Fibroblast of upper back skin (primary cell): ENCODE results near the gene TMEM143.

ENCODE experiments used
- DNase-seq: peaks from one replicate; pipeline ENCODE4 v3.0.0-alpha.2; 2013

Gene TMEM143

GRCh38 chr19:48353677-48354076 lies 10.1 kb downstream of the TMEM143 start:
- DNase-seq, result no peak

GRCh38 chr19:48351341-48351752 lies 12.4 kb downstream of the TMEM143 start:
- peak; percentile 49 for DNase-seq

DNA sequence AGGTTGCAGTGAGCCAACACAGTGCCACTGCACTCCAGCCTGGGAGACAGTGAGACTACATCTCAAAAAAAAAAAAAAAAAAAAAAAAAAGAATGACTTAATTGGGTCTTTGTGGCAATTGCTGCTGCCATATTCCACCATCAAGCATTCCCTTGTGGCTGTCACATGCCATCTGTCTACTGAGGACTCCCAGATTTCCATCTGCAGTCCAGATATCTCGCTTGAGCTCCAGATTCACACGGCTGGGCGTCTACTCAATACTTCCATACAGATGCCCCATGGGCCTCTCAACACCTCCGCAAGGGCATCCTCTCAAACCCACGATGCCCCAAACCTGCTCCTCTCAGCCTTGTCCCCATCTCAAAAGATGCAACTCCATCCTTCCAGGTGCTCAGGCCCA lies 12.9 kb downstream of the TMEM143 start:
- DNase-seq, result no peak

DNA sequence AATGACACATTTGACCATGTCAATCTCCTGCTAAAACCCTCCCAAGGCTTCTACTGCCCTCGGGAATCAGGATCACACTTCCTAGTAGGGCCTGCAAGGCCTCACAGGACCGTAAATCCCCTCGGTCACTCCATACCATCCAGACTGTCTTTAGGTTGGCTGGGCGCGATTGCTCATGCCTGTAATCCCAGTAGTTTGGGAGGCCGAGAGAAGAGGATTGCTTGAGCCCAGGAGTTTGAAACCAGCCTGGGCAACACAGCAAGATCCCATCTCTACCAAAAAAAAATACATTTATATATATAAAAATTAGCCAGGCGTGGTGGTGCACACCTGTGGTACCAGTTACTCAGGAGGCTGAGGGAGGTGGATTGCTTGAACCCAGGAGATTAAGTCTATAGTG lies 15.0 kb downstream of the TMEM143 start:
- DNase-seq, result no peak

DNA sequence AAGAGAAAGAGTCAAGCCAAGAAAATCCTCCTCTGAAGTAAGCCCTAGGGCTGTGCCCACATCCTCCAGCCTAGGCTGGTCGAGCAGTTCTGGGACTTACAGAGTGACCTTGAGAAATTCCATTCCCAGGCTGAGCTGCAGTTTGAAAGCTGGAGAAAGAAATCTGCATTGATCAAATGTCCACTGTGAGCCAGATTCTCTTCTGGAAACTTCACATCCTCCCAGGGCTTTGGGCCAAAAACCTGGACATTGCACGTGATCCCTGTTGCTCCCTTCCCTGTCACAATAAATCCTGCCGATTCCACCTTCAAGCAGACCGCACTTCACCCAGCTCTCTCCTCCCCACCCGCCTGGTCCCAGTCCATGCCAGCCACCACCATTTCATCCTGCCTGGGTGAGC lies 15.7 kb downstream of the TMEM143 start:
- no peak for DNase-seq

- no peak for DNase-seq
These were observed 17.5 kb downstream of the TMEM143 start for GRCh38 chr19:48346191-48346590.

- no peak for DNase-seq
These were observed 18.8 kb downstream of the TMEM143 start for GRCh38 chr19:48344892-48345291.

DNA sequence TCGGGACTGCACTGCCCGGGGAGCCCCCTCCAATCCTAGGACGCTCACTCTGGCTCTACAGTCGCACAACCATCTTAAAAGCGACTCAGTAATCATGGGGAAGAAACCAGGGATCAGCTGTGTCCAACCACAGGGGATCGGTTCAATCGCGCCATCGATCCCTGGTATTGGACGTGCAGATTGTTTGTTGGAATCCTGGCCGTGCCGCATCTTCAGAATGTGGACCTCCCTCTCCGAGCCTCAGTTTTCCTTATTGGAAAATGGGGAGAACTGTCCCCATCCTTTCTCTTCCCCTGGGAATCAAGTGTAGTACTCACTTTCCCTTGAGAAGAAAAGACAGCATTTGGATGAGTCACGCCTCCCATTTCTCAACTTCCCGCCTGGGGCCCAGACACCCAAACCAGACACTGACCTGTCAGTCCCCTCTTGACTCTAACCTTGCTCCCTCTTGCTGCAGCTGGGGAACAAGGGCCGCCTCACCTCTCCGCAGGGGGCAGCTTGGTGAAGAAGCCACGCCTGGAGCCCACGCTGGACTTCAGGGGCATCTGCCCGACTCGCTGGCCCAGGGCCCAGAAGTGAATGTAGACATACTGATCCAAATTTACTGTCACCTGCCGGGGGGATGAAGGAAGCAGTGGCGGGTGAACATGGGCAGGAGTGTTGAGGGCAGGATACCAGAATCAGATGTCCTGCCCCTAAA lies 20.7 kb downstream of the TMEM143 start:
- no peak for DNase-seq

- no peak for DNase-seq
These were observed 21.4 kb downstream of the TMEM143 start for GRCh38 chr19:48342414-48342738.

DNA sequence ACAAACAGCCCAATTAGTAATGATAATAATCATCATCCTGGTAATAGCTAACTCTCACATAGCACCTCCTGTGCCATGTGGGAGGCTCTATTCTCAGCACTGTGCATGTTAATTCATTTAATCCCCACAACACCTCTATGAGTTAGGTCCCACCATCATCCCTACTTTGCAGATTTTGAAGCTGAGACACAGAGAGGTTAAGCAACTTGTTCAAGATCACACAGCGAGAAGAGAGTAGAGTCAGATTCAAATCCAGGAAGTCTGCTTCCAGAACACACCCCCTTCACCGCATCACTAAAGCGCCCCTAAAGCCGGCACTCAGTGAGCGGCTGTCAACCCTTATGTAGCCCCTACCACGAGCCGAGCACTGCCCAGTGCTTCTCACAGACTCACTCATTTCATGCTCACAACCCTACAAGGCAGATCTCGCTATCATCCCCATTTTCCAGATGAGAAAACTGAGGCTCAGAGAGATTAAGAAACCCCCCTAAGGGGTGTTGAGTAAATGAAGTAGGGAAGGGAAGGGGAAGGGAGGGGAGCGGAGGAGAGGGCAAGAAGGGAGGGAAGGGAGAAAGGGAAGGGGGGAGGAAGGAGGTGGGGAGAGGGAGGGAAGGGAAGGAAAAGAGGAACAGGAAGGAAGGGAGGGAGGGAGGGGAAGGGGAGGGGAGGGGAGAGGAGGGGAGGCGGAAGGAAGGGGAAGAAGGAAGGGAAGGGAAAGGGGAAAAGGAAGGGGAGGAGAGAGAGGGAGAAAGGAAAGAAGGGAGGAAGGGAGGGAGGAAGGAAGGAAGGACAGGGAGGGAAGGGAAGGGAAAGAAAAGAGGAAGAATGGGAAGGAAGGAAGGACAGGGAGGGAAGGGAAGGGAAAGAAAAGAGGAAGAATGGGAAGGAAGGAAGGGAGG lies 22.0 kb downstream of the TMEM143 start:
- DNase-seq, result no peak

GRCh38 chr19:48340995-48341394 lies 22.7 kb downstream of the TMEM143 start:
- no peak for DNase-seq

DNA sequence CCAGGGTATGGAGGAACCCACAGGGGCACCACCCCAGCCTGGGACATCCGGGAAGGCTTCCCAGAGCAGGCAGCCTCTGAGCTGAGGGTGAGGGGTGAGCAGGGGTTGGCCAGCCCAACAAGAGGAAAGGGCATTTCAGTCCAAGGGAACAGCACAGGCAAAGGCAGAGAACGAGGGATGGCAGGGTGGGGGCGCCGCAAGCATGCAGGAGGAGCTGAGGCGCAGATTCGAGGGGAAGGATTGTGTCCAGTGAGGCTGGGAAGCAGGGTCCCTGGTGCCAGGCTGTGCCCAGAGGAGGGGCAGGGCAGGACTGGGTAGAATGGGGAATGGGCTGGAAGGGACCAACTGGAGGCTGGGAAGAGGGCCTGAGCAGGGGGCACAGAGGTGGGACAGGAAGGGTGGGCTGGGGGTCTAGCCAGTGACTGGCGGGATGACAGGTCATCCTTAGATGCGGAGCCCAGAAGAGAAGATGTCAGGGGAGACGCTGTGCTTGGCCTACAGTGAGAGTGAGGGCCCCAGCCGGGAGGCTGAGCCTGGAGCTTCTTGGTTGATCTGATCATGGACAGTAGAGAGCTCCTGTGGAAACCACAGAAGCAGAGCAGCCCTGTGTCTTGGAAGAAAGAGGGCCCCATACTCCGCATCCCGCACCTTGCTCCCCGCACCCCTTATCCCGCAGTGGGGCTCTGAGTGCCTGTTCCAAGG lies 24.8 kb downstream of the TMEM143 start:
- DNase-seq, result no peak

GRCh38 chr19:48338253-48338755 lies 25.4 kb downstream of the TMEM143 start:
- no peak for DNase-seq

- peak; percentile 91 for DNase-seq
These were observed 30.0 kb downstream of the TMEM143 start for GRCh38 chr19:48333467-48334384.

- DNase-seq, result peak; percentile 97
These were observed 30.9 kb downstream of the TMEM143 start for GRCh38 chr19:48332662-48333466.

GRCh38 chr19:48332351-48332661 lies 31.4 kb downstream of the TMEM143 start:
- no peak for DNase-seq

DNA sequence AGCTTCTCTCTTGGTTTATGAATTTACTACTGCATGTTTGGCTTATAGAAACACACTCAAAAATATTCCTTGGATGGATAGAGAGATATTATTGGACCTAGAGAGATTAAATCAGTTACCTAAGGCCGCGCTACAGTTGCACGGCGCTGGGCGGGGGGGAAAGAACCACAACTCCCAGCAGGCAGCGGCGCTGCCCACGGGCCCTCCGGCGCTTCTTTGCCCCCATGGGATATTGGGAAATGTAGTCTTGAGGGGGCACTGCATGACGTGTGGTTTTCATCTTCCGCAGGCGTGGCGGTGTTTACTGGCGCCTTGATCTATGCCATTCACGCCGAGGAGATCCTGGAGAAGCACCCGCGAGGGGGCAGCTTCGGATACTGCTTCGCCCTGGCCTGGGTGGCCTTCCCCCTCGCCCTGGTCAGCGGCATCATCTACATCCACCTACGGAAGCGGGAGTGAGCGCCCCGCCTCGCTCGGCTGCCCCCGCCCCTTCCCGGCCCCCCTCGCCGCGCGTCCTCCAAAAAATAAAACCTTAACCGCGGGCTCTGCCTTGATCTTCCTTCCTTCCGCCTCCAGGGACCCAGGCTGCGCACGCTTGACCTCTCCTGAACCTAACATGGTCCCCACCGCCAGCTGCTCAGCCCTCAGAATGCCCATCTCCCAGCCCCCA lies 33.6 kb downstream of the TMEM143 start:
- peak; percentile 30 for DNase-seq

DNA sequence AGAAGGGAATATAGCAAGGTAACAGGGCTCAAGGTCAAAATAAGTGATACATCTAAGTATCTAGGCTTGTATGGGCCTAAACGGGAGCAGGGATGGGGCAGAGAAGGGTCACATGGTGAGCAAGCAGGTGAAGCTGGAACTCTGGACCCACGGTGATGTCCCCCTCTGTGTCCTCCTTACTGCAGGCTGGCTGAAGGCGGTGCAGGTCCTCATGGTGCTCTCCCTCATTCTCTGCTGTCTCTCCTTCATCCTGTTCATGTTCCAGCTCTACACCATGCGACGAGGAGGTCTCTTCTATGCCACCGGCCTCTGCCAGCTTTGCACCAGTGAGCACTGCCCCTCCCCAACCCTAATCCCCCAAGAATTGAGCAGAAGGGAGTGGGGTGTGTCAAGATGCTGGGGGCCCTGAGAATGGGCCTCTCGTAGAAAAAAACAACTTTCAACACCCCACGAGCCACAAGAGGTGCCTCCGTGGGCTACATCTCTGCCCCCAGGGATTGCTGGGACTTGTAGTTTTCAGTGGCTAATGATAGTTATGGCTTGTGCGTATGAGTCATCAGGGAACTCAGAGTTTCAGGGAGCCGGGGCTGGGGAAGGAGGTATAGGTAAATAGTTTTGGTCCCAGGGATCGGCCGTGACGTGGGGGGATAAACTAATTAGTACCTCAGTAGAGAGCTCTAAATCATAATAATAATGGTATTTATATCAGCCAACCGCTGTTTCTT lies 34.4 kb downstream of the TMEM143 start:
- DNase-seq, result peak; percentile 60

- DNase-seq, result peak; percentile 92
These were observed 38.4 kb downstream of the TMEM143 start, which contains the start of gene EMP3 for GRCh38 chr19:48325265-48325910. EMP3 (plus strand) TSS chr19:48325552; CDS start chr19:48326845, 1,293 bp downstream.
